ENCODE results near the gene SLC1A5. TPM values are rescaled to one million over a fixed set of nuclear protein-coding genes. Genes with fewer than 3 reads are reported as not detected.

The SLC1A5 gene
- total and polyA plus RNA-seq, 3 donors from 2014 or later: 58.1 to 91.0 (median 69.9) TPM

- Histone ChIP-seq H3K36me3 (ENCODE audit: low read depth, missing control alignments) (no peaks in the 10 kb centered on the region), H3K27me3 (no peaks in the 10 kb centered on the region), H3K4me3 (no peak overlapping the region), H3K27ac (no peak overlapping the region), H3K4me1 (peaks cover 17% of the 10 kb centered on the region), H3K9me3 (no peaks in the 10 kb centered on the region)
- 73 to 80% methylated on average over 14 of the region's 14 CpGs for WGBS, 2 donors
- no peak for TF ChIP-seq POLR2A (IDR thresholded peaks at IDR 0.05)
- TF ChIP-seq, protein P1, sequence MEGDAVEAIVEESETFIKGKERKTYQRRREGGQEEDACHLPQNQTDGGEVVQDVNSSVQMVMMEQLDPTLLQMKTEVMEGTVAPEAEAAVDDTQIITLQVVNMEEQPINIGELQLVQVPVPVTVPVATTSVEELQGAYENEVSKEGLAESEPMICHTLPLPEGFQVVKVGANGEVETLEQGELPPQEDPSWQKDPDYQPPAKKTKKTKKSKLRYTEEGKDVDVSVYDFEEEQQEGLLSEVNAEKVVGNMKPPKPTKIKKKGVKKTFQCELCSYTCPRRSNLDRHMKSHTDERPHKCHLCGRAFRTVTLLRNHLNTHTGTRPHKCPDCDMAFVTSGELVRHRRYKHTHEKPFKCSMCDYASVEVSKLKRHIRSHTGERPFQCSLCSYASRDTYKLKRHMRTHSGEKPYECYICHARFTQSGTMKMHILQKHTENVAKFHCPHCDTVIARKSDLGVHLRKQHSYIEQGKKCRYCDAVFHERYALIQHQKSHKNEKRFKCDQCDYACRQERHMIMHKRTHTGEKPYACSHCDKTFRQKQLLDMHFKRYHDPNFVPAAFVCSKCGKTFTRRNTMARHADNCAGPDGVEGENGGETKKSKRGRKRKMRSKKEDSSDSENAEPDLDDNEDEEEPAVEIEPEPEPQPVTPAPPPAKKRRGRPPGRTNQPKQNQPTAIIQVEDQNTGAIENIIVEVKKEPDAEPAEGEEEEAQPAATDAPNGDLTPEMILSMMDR (IDR thresholded peaks at IDR 0.05): no peak
- no peak for DNase-seq
- intact Hi-C loops (cut with DNase I; ENCODE audit: low total_unique reads): no loop called here
Measured at GRCh38 chr19:46731584-46731983, 56.8 kb downstream of the SLC1A5 start.

DNA sequence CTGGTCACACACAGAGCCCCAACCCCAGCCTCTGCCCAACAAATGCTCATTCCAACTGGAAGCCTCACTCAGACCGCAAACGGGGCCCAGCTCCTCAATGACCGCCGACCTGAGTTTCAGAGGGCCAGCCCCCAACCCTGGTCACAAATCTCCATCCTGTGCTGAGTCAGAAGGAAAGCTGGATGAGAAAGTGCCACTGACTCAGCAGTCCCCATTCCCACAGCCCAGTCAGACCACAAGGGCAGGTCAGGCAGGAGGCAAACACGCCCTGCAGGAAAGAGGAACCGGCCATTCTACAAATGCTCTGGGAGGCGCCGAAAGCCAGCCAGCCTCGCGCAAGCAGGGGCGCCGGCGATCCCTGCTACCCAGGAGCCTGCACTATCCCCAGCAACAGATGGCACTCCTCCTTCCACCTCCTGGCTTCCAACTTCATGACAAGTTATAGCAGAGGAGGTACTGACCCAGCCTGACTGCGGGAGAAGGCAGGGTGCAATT, 57.3 kb downstream of the SLC1A5 start:
- Histone ChIP-seq H3K4me3 (no peak overlapping the region), H3K36me3 (ENCODE audit: low read depth, missing control alignments) (no peaks in the 10 kb centered on the region), H3K27me3 (no peaks in the 10 kb centered on the region), H3K9me3 (no peaks in the 10 kb centered on the region), H3K27ac (no peak overlapping the region), H3K4me1 (peaks cover 15% of the 10 kb centered on the region)
- intact Hi-C loops (cut with DNase I; ENCODE audit: low total_unique reads): no loop called here
- TF ChIP-seq POLR2A (IDR thresholded peaks at IDR 0.05): no peak
- TF ChIP-seq, protein P1 (IDR thresholded peaks at IDR 0.05): no peak
- DNase-seq: no peak
- WGBS, 2 donors: 74 to 76% methylated on average over 13 to 14 of the region's 14 CpGs

DNA sequence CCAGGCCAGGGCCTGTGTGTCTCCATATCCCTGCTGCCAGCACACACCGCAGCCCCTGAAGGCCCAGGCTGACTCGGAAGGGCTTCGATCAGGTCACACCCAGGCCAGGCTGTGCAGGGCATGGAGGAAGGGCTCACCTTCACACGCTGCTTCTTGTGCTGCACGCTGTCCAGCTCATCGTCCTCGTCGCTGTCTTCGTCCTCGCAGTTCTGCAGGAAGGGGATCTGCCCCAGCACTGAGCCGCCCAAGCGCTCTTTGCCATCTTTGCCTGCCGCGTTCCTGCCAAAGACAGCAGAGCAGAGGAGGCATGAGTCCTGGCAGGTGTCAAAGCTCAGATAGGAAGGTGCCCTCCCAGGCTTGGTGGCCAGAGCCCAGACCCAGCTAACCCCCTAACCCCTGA, 57.8 kb downstream of the SLC1A5 start:
- H3K4me1 ChIP-seq: peaks cover 15% of the 10 kb centered on the region
- no peaks in the 10 kb centered on the region for H3K36me3 ChIP-seq (ENCODE audit: low read depth, missing control alignments)
- TF ChIP-seq POLR2A (IDR thresholded peaks at IDR 0.05): no peak
- TF ChIP-seq, protein P1 (IDR thresholded peaks at IDR 0.05): no peak

DNA sequence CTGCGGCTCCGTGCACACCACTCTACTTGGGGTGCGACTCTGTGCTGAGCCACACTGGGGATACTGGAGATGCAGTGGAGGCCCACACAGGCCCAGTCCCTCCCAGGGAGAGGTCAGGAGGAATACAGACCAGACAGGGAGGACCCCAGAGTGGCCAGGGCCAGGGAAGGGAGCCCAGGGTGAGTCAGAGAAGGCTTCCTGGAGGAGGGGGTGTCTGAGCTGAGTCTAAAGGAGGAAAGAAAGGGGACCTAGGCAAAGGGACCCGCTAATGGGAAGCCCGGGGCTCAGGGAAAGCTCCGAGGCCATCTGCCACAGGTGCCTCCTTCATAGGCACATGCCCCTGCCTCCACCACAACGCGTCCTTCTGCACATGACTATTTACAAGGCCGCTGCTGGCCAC, 58.2 kb downstream of the SLC1A5 start:
- no peaks in the 10 kb centered on the region for H3K27me3 ChIP-seq
- no peaks in the 10 kb centered on the region for H3K9me3 ChIP-seq
- no peaks in the 10 kb centered on the region for H3K36me3 ChIP-seq (ENCODE audit: low read depth, missing control alignments)
- no peak for DNase-seq
- WGBS, 2 donors: 90 to 97% methylated on average over 5 to 9 of the region's 9 CpGs
- no peak overlapping the region for H3K27ac ChIP-seq
- no peak overlapping the region for H3K4me3 ChIP-seq
- H3K4me1 ChIP-seq: peaks cover 15% of the 10 kb centered on the region
- TF ChIP-seq POLR2A (IDR thresholded peaks at IDR 0.05): no peak
- TF ChIP-seq, protein P1 (IDR thresholded peaks at IDR 0.05): no peak
- intact Hi-C loops (cut with DNase I; ENCODE audit: low total_unique reads): no loop called here

More for the DNA sequence above, 57.8 kb downstream of the SLC1A5 start:
- WGBS, 2 donors: 95% methylated on average over 7 to 14 of the region's 14 CpGs
- DNase-seq: no peak
- H3K27ac ChIP-seq: no peak overlapping the region
- intact Hi-C loops (cut with DNase I; ENCODE audit: low total_unique reads): no loop called here
- H3K4me3 ChIP-seq: no peak overlapping the region
- H3K9me3 ChIP-seq: no peaks in the 10 kb centered on the region
- no peaks in the 10 kb centered on the region for H3K27me3 ChIP-seq

DNA sequence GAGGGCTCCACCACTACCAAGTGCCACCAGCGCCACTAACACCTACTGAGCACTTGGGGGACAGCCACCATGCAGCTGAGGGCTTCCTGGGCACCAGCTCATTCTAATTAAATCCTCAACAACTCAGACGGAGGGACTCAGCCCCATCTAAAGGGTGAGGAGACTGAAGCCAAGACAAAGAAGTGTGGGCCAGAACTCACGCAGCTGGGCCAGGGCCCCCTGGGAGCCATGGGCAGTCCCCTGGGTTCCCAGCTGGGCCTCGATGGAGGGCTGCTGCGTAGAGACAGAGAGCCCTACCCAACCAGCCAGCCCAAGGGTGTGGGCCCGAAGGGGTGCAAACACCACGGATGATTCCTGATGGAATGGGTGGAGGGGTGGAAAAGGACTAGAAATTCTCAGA, 58.7 kb downstream of the SLC1A5 start:
- 88% methylated on average over 7 of the region's 7 CpGs for WGBS, 2 donors
- no peaks in the 10 kb centered on the region for H3K36me3 ChIP-seq (ENCODE audit: low read depth, missing control alignments)
- H3K4me1 ChIP-seq: peaks cover 15% of the 10 kb centered on the region
- TF ChIP-seq, protein P1 (IDR thresholded peaks at IDR 0.05): no peak
- TF ChIP-seq POLR2A (IDR thresholded peaks at IDR 0.05): no peak
- DNase-seq: no peak
- no peaks in the 10 kb centered on the region for H3K27me3 ChIP-seq
- no peak overlapping the region for H3K27ac ChIP-seq
- intact Hi-C loops (cut with DNase I; ENCODE audit: low total_unique reads): no loop called here
- H3K4me3 ChIP-seq: no peak overlapping the region
- no peaks in the 10 kb centered on the region for H3K9me3 ChIP-seq

Data from testis (tissue), 3 donors.